ENCODE results near the gene SAP25. TPM values are rescaled to one million over a fixed set of nuclear protein-coding genes. Genes with fewer than 3 reads are reported as not detected.

Gene SAP25
- total RNA-seq, 2 experiments from 2014 or later = 29.1 to 30.0 TPM

GRCh38 chr7:100604976-100605911, 31.5 kb upstream of the SAP25 start:
- Mint-ChIP-seq H3K9me3 (no peaks in the 10 kb centered on the region), H3K36me3 (ENCODE audit: low read depth) (no peaks in the 10 kb centered on the region), H3K27ac (peak overlapping the region; percentile 58), H3K27me3 (peaks cover 5% of the 10 kb centered on the region), H3K4me1 (peaks cover 39% of the 10 kb centered on the region), H3K4me3 (peak overlapping the region; percentile 82)
- DNase-seq = peak; percentile 62
- POLR2A ChIA-PET = interaction anchor here (0.7 to 7.9 kb wide), 14 partner anchors 9 to 177 kb away, joined by 3 to 89 read pairs (median 4); partner anchors contain the start of genes FBXO24, LRCH4, MEPCE and POP7
- CTCF ChIA-PET = interaction anchor here (0.6 to 2.3 kb wide), 16 partner anchors 8 to 165 kb away, joined by 3 to 17 read pairs (median 3); partner anchors contain the start of genes FBXO24, LRCH4 and POP7

DNA sequence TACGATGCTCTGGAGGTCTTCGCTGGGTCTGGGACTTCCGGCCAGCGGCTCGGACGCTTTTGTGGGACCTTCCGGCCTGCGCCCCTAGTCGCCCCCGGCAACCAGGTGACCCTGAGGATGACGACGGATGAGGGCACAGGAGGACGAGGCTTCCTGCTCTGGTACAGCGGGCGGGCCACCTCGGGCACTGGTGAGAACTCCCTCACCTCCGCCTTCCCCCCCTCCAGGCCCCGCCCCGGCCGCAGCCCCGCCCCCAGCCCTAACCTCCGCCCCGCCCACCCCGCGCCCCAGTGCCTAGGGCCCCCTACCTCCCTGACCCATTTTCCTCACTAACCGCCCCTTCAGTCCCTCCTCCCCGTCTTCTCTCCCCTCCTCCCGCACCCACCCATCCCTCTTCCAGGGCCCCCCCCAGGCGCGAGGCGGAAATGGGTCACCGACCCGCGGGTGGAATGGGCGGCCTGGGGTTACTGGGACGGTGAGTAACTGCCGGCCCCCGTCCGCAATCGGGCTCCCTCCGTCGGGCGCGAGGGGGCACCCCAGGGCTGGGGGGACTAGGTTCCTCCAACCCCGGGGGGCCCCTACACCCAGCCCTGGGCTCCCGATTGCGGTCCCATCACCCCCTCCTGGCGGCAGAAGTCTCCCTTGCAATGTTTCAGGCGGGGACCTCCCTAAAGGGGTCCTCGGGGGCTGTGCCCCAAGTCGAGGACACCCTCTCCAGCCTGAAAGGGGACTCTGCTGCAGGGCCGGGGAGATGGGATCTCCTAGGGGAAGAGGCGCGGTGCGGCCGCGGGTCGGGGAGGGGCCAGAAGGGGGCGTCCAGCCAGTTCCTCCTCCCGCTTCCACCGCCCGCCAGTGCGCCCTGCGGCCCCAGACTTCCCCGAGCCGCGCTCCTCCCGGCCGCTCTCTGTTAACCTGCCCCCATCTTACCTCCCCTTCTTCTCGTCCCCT, 30.6 kb upstream of the SAP25 start:
- Mint-ChIP-seq H3K36me3 (ENCODE audit: low read depth) (no peaks in the 10 kb centered on the region), H3K27me3 (peaks cover 3% of the 10 kb centered on the region), H3K9me3 (no peaks in the 10 kb centered on the region), H3K4me1 (peaks cover 37% of the 10 kb centered on the region), H3K27ac (peak overlapping the region; percentile 86), H3K4me3 (peak overlapping the region; percentile 82)
- POLR2A ChIA-PET = interaction anchor here (0.6 to 7.9 kb wide), 23 partner anchors 8 to 176 kb away, joined by 3 to 89 read pairs (median 4); partner anchors contain the start of genes FBXO24, GIGYF1, GNB2 and LRCH4
- CTCF ChIA-PET = interaction anchor here (0.5 to 2.3 kb wide), 17 partner anchors 9 to 235 kb away, joined by 3 to 17 read pairs (median 3); partner anchors contain the start of genes FBXO24 and LRCH4
- peak; percentile 85 for DNase-seq

DNA sequence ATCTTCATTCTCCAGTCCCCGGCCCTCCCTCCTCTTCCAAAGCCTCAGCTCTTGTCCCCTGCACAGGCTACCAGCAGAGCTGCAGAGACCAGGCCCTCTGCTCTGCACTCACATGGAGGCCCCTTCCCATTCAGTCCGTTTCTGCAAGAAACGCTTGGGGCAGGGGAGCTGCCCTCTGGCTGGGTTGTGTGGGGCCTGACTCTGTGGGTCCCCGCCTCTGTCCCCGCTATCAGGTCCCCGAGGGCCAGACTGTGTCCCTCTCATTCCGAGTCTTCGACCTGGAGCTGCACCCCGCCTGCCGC, 30.0 kb upstream of the SAP25 start:
- Mint-ChIP-seq H3K27me3 (peaks cover 3% of the 10 kb centered on the region), H3K36me3 (ENCODE audit: low read depth) (no peaks in the 10 kb centered on the region), H3K4me3 (peak overlapping the region; percentile 82), H3K9me3 (no peaks in the 10 kb centered on the region), H3K27ac (peak overlapping the region; percentile 86), H3K4me1 (peaks cover 39% of the 10 kb centered on the region)
- ChIA-PET CTCF (interaction anchor here (0.5 to 2.0 kb wide), 6 partner anchors 17 to 236 kb away, joined by 3 to 8 read pairs (median 3); partner anchors contain the start of genes FBXO24 and LRCH4), POLR2A (interaction anchor here (0.6 to 7.9 kb wide), 11 partner anchors 9 to 168 kb away, joined by 3 to 89 read pairs (median 5); partner anchors contain the start of genes FBXO24, GIGYF1, GNB2 and LRCH4)
- no peak for DNase-seq

- peaks cover 44% of the 10 kb centered on the region for H3K4me1 Mint-ChIP-seq
- H3K27me3 Mint-ChIP-seq = peaks cover 3% of the 10 kb centered on the region
- H3K9me3 Mint-ChIP-seq = no peaks in the 10 kb centered on the region
- no peaks in the 10 kb centered on the region for H3K36me3 Mint-ChIP-seq (ENCODE audit: low read depth)
- CTCF ChIA-PET = interaction anchor here (0.7 to 2.0 kb wide), 7 partner anchors 14 to 88 kb away, joined by 3 to 8 read pairs (median 3); partner anchors contain the start of genes FBXO24 and LRCH4
- POLR2A ChIA-PET = interaction anchor here (0.6 to 7.9 kb wide), 11 partner anchors 9 to 167 kb away, joined by 3 to 89 read pairs (median 5); partner anchors contain the start of genes FBXO24, GIGYF1, GNB2 and LRCH4
- H3K4me3 Mint-ChIP-seq = peak overlapping the region; percentile 82
- peak overlapping the region; percentile 86 for H3K27ac Mint-ChIP-seq
- no peak for DNase-seq
Measured at GRCh38 chr7:100602889-100603725, 29.4 kb upstream of the SAP25 start.

DNA sequence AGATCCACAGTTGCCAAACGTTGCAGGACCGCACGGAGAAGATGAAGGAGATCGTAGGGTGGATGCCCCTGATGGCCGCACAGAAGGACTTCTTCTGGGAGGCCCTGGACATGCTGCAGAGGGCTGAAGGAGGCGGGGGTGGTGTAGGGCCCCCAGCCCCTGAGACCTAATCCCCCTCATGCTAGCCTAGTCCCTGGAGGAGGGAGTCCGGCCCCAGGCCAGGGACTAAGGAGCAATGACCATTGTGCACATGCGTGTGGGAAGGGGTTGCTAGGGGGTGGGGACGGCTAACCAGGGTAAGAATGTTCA, 27.0 kb upstream of the SAP25 start:
- ChIA-PET POLR2A (no interaction called here), CTCF (no interaction called here)
- no peaks in the 10 kb centered on the region for H3K9me3 Mint-ChIP-seq
- H3K4me1 Mint-ChIP-seq = peaks cover 33% of the 10 kb centered on the region
- DNase-seq = no peak
- H3K4me3 Mint-ChIP-seq = no peak overlapping the region
- H3K27ac Mint-ChIP-seq = no peak overlapping the region
- H3K27me3 Mint-ChIP-seq = peaks cover 7% of the 10 kb centered on the region
- no peaks in the 10 kb centered on the region for H3K36me3 Mint-ChIP-seq (ENCODE audit: low read depth)

DNA sequence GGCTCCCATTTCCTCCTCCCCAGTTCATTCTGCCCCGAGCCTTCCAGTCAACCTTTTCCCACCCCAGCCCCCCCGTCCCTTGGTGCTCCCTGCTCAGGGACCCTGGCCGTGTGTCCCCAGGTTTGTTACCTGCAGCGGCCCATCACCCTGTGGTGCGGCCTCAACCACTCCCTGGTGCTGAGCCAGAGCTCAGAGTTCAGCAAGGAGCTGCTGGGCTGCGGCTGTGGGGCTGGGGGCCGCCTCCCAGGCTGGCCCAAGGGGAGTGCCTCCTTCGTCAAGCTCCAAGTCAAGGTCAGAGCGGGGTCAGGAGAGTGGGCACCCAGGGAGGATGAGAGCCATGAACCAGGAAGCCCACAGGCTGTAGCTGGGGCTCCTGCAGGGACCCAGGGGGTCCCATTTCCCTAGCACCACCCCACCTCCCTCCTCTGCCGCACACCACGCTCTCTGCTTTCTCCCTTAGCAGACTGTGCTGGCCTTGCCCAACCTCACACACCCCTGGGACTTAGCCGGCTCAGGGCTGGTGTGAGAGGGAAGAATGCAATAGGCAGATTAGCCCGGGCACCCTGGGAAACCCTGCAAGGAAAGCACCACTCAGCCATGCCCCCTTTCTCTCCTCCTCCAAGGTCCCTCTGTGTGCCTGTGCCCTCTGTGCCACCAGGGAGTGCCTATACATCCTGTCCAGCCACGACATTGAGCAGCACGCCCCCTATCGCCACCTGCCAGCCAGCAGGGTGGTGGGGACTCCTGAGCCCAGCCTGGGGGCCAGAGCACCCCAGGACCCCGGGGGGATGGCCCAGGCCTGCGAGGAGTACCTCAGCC, 26.4 kb upstream of the SAP25 start:
- ChIA-PET CTCF (interaction anchor here (0.7 kb wide), 1 partner anchor 14 kb away, joined by 3 read pairs; the partner anchor contains the start of genes FBXO24 and LRCH4), POLR2A (interaction anchor here (0.7 to 6.7 kb wide), 3 partner anchors 13 to 105 kb away, joined by 3 to 48 read pairs (median 7); partner anchors contain the start of genes FBXO24 and LRCH4)
- no peak for DNase-seq
- H3K4me1 Mint-ChIP-seq = peaks cover 28% of the 10 kb centered on the region
- no peaks in the 10 kb centered on the region for H3K9me3 Mint-ChIP-seq
- peaks cover 4% of the 10 kb centered on the region for H3K27me3 Mint-ChIP-seq
- H3K36me3 Mint-ChIP-seq (ENCODE audit: low read depth) = no peaks in the 10 kb centered on the region
- H3K27ac Mint-ChIP-seq = no peak overlapping the region
- no peak overlapping the region for H3K4me3 Mint-ChIP-seq

- ChIA-PET CTCF (interaction anchor here (1.4 kb wide), 1 partner anchor 10 kb away, joined by 4 read pairs; no protein-coding TSS in a partner anchor), POLR2A (interaction anchor here (1.0 to 6.7 kb wide), 6 partner anchors 11 to 56 kb away, joined by 3 to 48 read pairs (median 6); partner anchors contain the start of genes FBXO24, LRCH4 and MOSPD3)
- Mint-ChIP-seq H3K27me3 (peaks cover 4% of the 10 kb centered on the region), H3K27ac (peak overlapping the region; percentile 27), H3K4me1 (peaks cover 18% of the 10 kb centered on the region), H3K36me3 (ENCODE audit: low read depth) (no peaks in the 10 kb centered on the region), H3K4me3 (no peak overlapping the region), H3K9me3 (no peaks in the 10 kb centered on the region)
- DNase-seq = peak; percentile 30
Measured at GRCh38 chr7:100598425-100598824, 24.7 kb upstream of the SAP25 start.

DNA sequence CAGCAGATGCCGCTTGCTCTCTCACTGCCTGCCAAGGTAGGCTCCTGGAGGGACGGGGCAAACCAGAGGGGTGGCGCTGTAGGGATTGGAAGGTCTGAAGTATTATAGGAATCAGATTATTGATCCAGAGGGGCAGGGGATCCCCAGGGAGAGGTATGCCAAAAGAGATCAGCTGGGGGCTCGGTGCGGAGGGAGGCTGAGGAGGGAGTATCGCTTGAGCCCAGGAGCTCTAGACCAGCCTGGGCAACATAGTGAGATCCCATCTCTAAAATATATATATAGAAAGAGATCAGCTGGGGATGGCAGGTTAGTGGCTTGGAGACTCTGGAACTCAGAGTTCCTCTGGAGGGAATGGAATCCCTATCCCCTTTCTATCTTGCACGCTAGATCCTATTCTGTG, 21.5 kb upstream of the SAP25 start:
- peaks cover 10% of the 10 kb centered on the region for H3K4me1 Mint-ChIP-seq
- H3K36me3 Mint-ChIP-seq (ENCODE audit: low read depth) = no peaks in the 10 kb centered on the region
- POLR2A ChIA-PET = interaction anchor here (6.7 kb wide), 1 partner anchor 8 kb away, joined by 48 read pairs; the partner anchor contains the start of genes FBXO24 and LRCH4
- CTCF ChIA-PET = interaction anchor here (0.6 to 1.4 kb wide), 2 partner anchors 9 to 31 kb away, joined by 4 read pairs; partner anchors contain the start of genes FBXO24 and LRCH4
- peaks cover 9% of the 10 kb centered on the region for H3K27me3 Mint-ChIP-seq
- H3K4me3 Mint-ChIP-seq = no peak overlapping the region
- no peak overlapping the region for H3K27ac Mint-ChIP-seq
- DNase-seq = no peak
- no peaks in the 10 kb centered on the region for H3K9me3 Mint-ChIP-seq

GRCh38 chr7:100591596-100591995, 17.9 kb upstream of the SAP25 start:
- no peak overlapping the region for H3K4me3 Mint-ChIP-seq
- no peak for DNase-seq
- H3K9me3 Mint-ChIP-seq = no peaks in the 10 kb centered on the region
- H3K4me1 Mint-ChIP-seq = peaks cover 9% of the 10 kb centered on the region
- no peak overlapping the region for H3K27ac Mint-ChIP-seq
- ChIA-PET POLR2A (interaction anchor here (2.0 kb wide), 1 partner anchor 11 kb away, joined by 9 read pairs; the partner anchor contains the start of gene PCOLCE), CTCF (interaction anchor here (1.1 kb wide), 1 partner anchor 102 kb away, joined by 3 read pairs; no protein-coding TSS in a partner anchor)
- no peaks in the 10 kb centered on the region for H3K36me3 Mint-ChIP-seq (ENCODE audit: low read depth)
- peaks cover 14% of the 10 kb centered on the region for H3K27me3 Mint-ChIP-seq

DNA sequence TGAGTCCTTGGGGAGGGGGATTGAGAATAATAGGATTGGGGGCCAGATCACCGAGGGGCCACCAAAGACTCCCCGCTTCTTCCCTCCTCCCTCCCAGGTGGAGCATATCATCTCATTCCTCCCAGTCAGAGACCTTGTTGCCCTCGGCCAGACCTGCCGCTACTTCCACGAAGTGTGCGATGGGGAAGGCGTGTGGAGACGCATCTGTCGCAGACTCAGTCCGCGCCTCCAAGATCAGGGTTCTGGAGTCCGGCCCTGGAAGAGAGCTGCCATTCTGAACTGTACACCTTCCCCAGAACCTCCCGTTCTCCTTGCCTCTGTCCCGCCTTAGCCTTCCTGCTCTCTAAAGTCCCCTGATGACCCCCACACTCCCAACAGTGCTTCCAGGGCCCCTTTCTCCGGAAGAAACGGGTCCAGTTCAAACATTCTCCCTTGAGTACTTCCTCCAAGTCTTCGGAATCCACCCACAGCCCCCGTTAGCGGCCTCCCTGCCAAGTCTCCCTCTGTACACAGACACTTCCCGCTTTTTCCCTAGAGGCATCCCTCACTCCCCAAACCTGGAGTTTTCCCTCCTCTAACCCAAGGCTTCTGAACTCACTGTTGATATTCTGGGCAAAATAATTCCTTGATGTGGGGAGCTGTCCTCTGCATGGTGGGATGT, 16.5 kb upstream of the SAP25 start:
- Mint-ChIP-seq H3K27me3 (peaks cover 11% of the 10 kb centered on the region), H3K4me3 (no peak overlapping the region), H3K9me3 (no peaks in the 10 kb centered on the region), H3K4me1 (peaks cover 11% of the 10 kb centered on the region), H3K27ac (no peak overlapping the region), H3K36me3 (ENCODE audit: low read depth) (peaks cover 7% of the 10 kb centered on the region)
- ChIA-PET CTCF (interaction anchor here (0.6 to 2.3 kb wide), 7 partner anchors 20 to 121 kb away, joined by 3 to 11 read pairs (median 4); partner anchors contain the start of genes MOSPD3 and POP7), POLR2A (interaction anchor here (1.4 to 2.0 kb wide), 2 partner anchors 13 to 36 kb away, joined by 5 to 9 read pairs; partner anchors contain the start of gene PCOLCE)
- DNase-seq = no peak

All from activated CD4-positive, alpha-beta memory T cell treated with anti-CD3 and anti-CD28 coated beads, Interleukin-2, amount 10 ng/mL, durations not matched to agents 7 days and 5 days (primary cell).